ENCODE data around the gene AP4B1. TPM values are rescaled to one million over a fixed set of nuclear protein-coding genes. Genes with fewer than 3 reads are reported as not detected.

The AP4B1 gene
- total and polyA plus RNA-seq, 2 of the 13 experiments (the other 11 are each of a cell fraction or from before 2014, with no cell fraction given), result 8.5 to 12.0 TPM

DNA sequence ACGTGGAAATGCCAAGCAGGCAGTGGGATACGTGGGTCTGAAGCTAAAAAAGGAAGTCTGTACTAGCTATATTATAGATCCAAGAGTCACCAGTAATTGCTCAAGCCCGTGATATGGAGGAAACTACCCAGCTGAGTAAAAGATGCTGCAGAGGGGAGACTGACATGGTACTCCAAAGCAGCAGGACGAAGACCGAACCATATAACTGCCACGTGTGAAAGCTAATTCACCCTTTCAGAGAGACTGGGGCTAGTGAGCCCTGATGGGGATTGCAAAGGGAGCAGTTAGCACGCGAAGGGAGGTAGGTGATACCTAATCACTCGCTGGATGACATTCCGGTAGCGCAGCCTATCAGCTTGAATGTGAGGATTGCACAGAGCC is 316 bp downstream of the AP4B1 start (continued):
- TF ChIP-seq, protein P1, sequence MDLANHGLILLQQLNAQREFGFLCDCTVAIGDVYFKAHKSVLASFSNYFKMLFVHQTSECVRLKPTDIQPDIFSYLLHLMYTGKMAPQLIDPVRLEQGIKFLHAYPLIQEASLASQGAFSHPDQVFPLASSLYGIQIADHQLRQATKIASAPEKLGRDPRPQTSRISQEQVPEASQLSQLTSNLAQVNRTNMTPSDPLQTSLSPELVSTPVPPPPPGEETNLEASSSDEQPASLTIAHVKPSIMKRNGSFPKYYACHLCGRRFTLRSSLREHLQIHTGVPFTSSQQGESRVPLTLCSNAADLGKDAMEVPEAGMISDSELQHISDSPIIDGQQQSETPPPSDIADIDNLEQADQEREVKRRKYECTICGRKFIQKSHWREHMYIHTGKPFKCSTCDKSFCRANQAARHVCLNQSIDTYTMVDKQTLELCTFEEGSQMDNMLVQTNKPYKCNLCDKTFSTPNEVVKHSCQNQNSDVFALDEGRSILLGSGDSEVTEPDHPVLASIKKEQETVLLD (CRISPR knock-in tag; IDR thresholded peaks at IDR 0.05; ENCODE audit: low read depth), result no peak
- no peak for TF ChIP-seq ZNF557 (CRISPR knock-in tag; IDR thresholded peaks at IDR 0.05)
- TF ChIP-seq MTF2 (CRISPR knock-in tag; IDR thresholded peaks at IDR 0.05; ENCODE audit: borderline replicate concordance), result no peak
- TF ChIP-seq MAF1 (CRISPR knock-in tag; IDR thresholded peaks at IDR 0.05; ENCODE audit: borderline replicate concordance), result no peak
- no peak for TF ChIP-seq ZNF3 (CRISPR knock-in tag; IDR thresholded peaks at IDR 0.05)
- TF ChIP-seq, protein P2, sequence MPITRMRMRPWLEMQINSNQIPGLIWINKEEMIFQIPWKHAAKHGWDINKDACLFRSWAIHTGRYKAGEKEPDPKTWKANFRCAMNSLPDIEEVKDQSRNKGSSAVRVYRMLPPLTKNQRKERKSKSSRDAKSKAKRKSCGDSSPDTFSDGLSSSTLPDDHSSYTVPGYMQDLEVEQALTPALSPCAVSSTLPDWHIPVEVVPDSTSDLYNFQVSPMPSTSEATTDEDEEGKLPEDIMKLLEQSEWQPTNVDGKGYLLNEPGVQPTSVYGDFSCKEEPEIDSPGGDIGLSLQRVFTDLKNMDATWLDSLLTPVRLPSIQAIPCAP (CRISPR knock-in tag; IDR thresholded peaks at IDR 0.05; ENCODE audit: low read depth), result no peak
- TF ChIP-seq, protein P3, sequence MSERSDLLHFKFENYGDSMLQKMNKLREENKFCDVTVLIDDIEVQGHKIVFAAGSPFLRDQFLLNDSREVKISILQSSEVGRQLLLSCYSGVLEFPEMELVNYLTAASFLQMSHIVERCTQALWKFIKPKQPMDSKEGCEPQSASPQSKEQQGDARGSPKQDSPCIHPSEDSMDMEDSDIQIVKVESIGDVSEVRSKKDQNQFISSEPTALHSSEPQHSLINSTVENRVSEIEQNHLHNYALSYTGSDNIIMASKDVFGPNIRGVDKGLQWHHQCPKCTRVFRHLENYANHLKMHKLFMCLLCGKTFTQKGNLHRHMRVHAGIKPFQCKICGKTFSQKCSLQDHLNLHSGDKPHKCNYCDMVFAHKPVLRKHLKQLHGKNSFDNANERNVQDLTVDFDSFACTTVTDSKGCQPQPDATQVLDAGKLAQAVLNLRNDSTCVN (CRISPR knock-in tag; IDR thresholded peaks at IDR 0.05; ENCODE audit: borderline replicate concordance), result no peak
- 0 out of 2 replicates have a peak, but pooled peaks have one; percentile 26 for TF ChIP-seq SMAD3 (CRISPR knock-in tag; IDR thresholded peaks at IDR 0.05)
- TF ChIP-seq ZNF614 (CRISPR knock-in tag; IDR thresholded peaks at IDR 0.05; ENCODE audit: borderline replicate concordance), result 0 out of 2 replicates have a peak, but pooled peaks have one; percentile 20
- TF ChIP-seq TAF15 (IDR thresholded peaks at IDR 0.05; ENCODE audit: low read depth, low read length, poor library complexity, severe bottlenecking), result no peak
- TF ChIP-seq ZNF772 (CRISPR knock-in tag; IDR thresholded peaks at IDR 0.05), result no peak
- no peak for TF ChIP-seq CEBPB (IDR thresholded peaks at IDR 0.05; ENCODE audit: borderline replicate concordance, low read depth, low read length)
- TF ChIP-seq CENPT (CRISPR knock-in tag; IDR thresholded peaks at IDR 0.05; ENCODE audit: low read depth), result no peak
- TF ChIP-seq, protein P4, sequence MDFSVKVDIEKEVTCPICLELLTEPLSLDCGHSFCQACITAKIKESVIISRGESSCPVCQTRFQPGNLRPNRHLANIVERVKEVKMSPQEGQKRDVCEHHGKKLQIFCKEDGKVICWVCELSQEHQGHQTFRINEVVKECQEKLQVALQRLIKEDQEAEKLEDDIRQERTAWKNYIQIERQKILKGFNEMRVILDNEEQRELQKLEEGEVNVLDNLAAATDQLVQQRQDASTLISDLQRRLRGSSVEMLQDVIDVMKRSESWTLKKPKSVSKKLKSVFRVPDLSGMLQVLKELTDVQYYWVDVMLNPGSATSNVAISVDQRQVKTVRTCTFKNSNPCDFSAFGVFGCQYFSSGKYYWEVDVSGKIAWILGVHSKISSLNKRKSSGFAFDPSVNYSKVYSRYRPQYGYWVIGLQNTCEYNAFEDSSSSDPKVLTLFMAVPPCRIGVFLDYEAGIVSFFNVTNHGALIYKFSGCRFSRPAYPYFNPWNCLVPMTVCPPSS (IDR thresholded peaks at IDR 0.05), result no peak
- TF ChIP-seq CBFB (CRISPR knock-in tag; IDR thresholded peaks at IDR 0.05), result no peak
- TF ChIP-seq BORCS8-MEF2B (CRISPR knock-in tag; IDR thresholded peaks at IDR 0.05), result no peak; the same call in 1 of the 2 replicates
- 0 out of 2 replicates have a peak, but pooled peaks have one; percentile 7 for TF ChIP-seq ZNF598 (CRISPR knock-in tag; IDR thresholded peaks at IDR 0.05; ENCODE audit: borderline replicate concordance)
- no peak for TF ChIP-seq ZNF383 (CRISPR knock-in tag; IDR thresholded peaks at IDR 0.05; ENCODE audit: borderline replicate concordance)
- no peak for TF ChIP-seq GABPA (IDR thresholded peaks at IDR 0.05; ENCODE audit: low read depth, low read length)
- no peak for TF ChIP-seq GABPA (CRISPR knock-in tag; IDR thresholded peaks at IDR 0.05; ENCODE audit: low read depth)
- TF ChIP-seq IKZF4 (CRISPR knock-in tag; IDR thresholded peaks at IDR 0.05; ENCODE audit: borderline replicate concordance, low read depth, not compliant biosample characterization), result no peak
- TF ChIP-seq, protein P5, sequence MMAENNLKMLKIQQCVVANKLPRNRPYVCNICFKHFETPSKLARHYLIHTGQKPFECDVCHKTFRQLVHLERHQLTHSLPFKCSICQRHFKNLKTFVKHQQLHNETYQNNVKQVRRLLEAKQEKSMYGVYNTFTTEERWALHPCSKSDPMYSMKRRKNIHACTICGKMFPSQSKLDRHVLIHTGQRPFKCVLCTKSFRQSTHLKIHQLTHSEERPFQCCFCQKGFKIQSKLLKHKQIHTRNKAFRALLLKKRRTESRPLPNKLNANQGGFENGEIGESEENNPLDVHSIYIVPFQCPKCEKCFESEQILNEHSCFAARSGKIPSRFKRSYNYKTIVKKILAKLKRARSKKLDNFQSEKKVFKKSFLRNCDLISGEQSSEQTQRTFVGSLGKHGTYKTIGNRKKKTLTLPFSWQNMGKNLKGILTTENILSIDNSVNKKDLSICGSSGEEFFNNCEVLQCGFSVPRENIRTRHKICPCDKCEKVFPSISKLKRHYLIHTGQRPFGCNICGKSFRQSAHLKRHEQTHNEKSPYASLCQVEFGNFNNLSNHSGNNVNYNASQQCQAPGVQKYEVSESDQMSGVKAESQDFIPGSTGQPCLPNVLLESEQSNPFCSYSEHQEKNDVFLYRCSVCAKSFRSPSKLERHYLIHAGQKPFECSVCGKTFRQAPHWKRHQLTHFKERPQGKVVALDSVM (CRISPR knock-in tag; IDR thresholded peaks at IDR 0.05), result no peak
- TF ChIP-seq ZNF354B (CRISPR knock-in tag; IDR thresholded peaks at IDR 0.05), result no peak
- TF ChIP-seq ZNF570 (CRISPR knock-in tag; IDR thresholded peaks at IDR 0.05; ENCODE audit: borderline replicate concordance), result no peak

Measured in HepG2 (cell line).